HG03060 (cell line): Measurements from ENCODE around the gene SAA1.
A peak's percentile ranks its signal among the peaks of the same experiment; 100 is the strongest.

ENCODE experiments used
- ATAC-seq: cut with Tn5 transposase; IDR thresholded peaks from one replicate; pipeline ENCODE4 v1.9.1; 2021; ENCODE audit warnings: low read depth, moderate number of reproducible peaks; ENCODE audit not compliant: unreplicated experiment

Gene SAA1

DNA sequence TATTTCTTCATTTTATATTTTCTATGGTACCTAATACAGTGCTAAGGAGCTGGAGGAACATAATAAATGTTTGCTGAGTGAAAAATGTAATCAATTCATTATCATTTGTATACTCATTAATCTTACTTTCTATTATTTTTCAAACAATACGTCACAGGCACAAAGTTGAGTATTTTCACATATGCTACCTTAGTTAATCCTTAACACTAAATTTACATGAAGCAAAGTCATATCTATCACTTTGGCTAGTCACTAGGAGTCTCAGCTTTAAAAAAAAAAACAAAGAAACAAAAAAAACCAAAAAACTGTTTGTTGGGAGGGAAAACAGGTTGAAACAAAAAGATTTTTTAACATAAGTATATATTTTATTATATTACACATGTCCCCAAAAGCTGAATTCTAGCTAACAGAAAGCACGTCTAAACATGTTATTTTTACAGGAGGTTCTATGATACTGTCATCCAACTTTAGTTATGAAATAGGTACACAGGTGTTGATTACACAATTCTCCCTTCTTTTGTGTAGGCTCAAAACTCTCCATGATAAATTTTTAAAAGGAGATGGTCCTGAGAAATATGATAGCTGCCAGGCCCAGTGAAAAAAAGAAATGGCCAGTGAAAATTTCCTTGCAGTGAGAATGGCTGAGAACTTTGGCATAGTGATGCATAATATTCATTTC lies 41.5 kb downstream of the SAA1 start:
- no peak for ATAC-seq

DNA sequence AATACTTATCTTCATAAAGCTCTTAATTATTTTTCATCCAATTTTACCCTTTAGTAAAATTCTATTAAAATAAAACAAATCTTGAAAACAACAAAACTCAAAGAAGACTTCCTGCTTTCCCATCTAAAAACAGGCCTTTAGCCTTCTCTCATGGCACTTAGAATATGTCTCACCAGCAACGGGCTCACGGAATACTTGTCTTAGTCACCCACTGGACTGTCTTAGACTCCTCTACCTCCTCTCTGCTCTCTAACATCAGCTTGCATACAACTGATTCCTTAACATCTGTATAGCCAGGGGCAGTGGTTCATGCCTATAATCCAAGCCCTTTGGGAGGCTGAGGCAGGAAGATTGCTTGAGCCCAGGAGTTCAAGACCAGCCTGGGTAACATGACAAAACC lies 42.2 kb downstream of the SAA1 start:
- ATAC-seq, result no peak

DNA sequence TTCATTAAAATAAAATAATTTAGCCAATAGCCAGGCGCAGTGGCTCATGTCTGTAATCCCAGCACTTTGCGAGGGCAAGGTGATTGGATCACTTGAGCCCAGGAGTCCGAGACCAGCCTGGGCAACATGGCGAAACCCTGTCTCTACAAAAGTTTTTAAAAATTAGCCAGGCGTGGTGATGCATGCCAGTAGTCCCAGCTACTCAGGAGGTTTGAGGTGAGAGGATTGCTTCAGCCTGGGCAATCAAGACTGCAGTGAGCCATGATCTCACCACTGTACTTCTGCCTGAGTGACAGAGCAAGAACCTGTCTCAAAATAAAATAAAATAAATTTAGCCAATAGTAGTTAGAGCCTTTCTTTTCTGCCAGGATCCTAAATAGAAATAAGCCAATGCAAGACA lies 43.6 kb downstream of the SAA1 start:
- ATAC-seq, result no peak

DNA sequence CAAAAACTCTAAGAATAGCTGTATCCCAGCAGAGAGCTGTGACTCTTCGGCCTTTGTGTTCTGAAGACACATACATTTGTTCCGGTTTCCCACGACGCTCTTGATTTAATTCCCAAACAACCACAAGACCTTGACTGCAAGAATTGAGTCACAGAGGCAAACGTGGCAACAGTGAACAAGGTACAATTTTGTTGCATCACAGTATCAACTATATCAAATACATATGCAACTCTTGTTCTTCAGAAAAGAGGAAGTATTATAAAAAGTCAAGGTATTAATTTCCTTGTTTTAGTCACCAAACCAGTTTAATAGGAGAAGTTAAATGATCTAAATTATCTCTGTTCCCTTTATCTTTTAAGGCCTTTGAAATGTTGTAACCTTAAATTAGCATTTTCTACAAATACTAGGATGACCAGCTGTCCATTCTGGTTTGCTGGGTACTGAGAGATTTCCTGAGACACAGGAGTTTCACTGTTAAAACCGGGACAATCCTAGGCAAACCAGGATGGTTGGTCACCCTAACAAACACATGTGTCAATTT lies 44.8 kb downstream of the SAA1 start:
- ATAC-seq, result peak; percentile 53

DNA sequence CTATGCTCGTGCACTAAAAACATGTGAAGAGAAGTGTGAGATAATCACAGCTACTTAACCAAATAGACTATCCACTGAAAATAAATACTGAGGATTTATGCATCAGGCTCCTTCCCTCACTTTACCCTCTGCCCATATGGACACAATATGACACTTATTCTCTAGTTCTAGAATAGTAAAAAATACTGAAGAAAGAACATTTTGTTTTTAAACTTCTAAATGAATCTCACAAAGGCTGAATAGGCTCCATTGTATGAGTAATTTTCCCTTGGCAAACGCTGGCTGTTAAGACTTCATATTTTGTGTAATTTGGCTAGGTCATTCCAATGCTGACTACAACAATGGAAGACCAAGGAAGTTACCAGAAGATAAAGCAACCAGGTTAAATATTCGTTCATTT lies 45.9 kb downstream of the SAA1 start:
- ATAC-seq, result no peak

DNA sequence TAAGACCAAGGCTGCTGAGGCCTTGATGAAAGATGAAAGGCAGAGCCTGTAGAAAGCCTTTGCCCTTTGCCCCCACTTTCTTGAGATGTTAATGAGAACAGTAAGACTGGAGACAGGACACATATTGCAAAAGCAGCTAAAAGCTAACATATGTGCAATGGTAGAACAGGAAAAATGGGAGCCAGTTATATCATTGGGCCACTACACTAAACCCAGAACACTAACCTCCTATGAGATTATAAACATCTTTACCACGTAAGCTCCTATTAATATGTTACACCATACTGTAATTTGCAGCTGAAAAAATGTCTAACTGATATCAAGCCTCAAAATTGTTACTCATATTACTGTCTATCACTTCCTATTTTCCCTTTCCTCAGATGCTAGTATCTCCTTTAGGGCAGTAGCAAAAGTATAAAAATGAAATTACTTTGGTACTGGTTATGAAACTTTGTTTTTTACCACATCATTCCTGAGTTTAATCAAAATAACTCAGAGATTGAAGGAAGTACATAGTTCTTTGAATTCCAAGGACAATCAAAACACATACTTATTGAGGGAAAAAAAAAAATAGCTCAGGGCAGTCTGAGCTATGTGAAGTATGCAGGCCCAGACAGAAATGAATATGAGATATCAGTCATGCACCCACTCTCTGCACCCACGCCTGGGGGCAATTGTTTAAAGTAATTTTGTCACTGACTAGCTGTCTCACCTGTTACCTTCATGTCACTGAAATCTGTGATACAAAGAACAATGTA lies 46.8 kb downstream of the SAA1 start:
- ATAC-seq, result no peak

DNA sequence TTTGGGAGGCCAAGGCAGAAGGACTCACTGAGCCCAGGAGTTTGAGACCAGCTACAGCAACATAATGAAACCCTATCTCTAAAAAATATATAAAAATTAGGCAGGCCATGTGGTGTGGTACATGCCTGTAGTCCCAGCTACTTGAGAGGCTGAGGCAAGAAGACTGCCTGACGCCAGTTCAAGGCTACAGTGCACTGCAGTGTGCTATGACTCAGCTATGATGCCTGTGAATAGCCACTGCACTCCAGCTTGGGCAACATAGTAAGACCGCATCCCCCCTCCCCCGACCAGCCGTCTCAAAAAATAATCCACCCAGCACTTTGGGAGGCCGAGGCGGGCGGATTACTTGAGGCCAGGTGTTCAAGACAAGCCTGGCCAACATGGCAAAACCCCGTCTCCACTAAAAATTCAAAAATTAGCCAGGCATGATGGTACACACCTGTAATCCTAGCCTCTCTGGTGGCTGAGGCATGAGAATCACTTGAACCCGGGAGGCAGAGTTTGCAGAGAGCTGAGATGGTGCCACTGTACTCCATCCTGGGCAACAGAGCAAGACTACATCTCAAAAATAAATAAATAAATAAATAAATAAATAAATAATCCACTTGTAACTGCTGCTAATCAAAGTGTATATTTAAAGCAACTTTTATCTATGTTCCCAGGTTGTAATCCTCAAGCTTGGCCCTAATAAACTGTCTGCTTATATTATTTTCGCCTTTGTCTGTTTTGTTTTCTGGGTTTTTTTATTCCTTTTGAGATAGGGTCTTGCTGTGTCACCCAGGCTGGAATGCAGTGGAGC lies 48.1 kb downstream of the SAA1 start:
- no peak for ATAC-seq

DNA sequence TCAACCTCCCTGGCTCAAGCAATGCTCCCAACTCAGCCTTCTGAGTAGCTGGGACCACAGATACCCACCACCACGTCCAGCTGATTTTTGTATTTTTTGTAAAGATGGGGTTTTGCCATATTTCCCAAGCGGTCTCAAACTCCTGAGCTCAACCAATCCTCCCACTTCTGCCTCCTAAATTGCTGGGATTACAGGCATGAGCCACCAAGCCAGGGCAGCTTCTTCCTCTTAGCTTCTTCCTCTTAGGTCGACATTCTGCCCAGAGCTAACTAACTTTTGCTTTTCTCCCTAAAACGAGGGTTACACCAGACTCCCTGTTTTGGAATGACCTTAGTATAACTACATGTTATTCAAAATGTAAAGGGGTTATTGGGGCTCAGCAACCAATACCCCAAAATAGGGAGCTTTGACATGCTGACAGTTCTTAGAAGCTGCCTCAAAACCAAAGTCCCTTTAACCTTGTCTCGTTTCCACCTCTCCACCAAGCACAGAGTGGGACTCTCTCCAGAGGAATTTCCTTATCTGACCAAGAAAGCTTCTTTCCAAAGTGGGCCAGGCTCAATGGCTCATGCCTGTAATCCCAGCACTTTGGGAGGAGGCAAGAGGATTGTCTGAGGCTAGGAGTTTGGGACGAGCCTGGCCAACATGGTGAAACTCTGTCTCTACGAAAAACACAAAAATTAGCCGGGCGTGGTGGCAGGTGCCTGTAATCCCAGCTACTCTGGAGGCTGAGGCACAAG lies 48.9 kb downstream of the SAA1 start:
- ATAC-seq, result no peak

DNA sequence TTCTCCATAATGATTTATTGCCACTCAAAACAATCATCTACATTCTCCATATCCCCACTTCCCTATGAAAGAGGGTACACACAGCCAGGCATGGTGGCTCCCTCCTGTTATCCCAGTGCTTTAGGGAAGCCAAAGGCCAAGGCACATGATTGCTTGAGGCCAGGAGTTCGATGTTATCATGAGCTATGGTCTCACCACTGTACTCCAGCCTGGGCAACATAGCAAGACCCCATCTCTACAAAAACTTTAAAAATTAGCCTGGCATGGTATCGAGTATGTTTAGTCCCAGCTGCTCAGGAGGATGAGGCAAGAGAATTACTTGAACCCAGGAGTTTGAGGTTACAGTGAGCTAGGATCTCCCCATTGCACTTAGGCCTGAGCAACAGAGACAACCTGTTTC lies 49.8 kb downstream of the SAA1 start:
- no peak for ATAC-seq

DNA sequence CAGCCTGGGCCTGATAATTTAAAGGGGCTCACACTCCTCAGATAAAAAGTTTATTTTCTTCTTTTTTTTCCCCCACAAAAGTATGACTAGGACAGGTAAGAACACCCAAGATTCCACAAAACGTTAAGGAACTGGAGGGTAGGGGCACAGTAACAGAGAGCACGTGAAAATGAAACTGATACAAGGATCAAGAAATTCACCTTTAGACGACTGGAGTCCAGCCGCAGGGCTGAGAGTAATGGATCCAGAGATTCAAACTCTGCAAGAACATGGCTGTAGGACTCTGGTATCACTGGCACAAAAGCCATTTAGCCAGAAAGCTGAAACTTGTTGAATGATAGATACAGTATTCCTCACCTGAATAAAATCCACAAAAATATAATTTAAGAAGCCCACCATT lies 51.5 kb downstream of the SAA1 start:
- ATAC-seq, result no peak
